ENCODE data around the gene PGLYRP3.

DNA sequence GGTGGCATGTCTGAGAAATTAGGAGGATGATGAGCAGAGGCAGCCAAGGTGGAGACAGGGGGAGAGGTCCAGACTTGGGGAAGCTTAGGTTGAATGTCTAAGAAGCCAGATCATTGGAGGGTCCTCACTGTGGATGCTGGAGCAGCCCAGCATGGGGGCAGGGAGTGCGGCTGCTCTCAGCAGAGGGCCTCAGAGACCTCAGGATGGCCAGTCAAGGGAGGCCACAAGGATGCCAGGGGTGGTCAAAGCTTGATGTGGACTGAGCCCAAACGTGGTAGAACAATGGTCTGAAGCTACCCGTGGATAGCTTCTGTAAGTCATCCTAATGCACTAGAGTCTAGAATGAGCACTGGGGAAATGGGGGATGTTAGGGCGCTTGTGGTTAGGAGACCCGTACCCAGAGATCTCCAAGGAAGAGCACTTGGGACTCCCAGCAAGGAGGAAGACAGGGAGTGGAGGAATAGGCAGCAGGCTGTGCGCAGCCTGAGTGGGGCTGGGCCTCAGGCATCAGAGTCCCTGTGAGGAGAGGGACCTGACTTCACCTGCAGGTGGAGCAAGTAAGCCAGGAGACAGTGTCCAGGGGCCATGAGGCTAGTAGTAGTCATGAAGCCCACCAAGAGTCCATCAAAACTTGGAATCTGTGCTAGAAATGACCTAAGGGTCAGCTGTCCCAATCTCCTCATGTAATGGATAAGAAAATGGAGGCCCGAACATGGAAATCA is 40.6 kb upstream of the PGLYRP3 start:
- TF ChIP-seq, protein P1, sequence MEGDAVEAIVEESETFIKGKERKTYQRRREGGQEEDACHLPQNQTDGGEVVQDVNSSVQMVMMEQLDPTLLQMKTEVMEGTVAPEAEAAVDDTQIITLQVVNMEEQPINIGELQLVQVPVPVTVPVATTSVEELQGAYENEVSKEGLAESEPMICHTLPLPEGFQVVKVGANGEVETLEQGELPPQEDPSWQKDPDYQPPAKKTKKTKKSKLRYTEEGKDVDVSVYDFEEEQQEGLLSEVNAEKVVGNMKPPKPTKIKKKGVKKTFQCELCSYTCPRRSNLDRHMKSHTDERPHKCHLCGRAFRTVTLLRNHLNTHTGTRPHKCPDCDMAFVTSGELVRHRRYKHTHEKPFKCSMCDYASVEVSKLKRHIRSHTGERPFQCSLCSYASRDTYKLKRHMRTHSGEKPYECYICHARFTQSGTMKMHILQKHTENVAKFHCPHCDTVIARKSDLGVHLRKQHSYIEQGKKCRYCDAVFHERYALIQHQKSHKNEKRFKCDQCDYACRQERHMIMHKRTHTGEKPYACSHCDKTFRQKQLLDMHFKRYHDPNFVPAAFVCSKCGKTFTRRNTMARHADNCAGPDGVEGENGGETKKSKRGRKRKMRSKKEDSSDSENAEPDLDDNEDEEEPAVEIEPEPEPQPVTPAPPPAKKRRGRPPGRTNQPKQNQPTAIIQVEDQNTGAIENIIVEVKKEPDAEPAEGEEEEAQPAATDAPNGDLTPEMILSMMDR (IDR thresholded peaks at IDR 0.05; ENCODE audit: low read depth, low read length), result peak; percentile 57
- TF ChIP-seq POLR2A (IDR thresholded peaks at IDR 0.05; ENCODE audit: extremely low read depth, insufficient read length), result no peak
- TF ChIP-seq MYC (IDR thresholded peaks at IDR 0.05; ENCODE audit: low read depth, low read length), result no peak
